K562 (cell line): Measurements from ENCODE around the gene CCDC87. TPM values are rescaled to one million over a fixed set of nuclear protein-coding genes. Genes with fewer than 3 reads are reported as not detected.

ENCODE experiments used
- FOXA1 ChIP-seq: fragments of 450-650 bp; IDR thresholded peaks from 2 replicates; pipeline ENCODE4 v1.6.1; 2016; ENCODE audit warnings: mild to moderate bottlenecking, borderline replicate concordance
- NR4A1 ChIP-seq, 2 experiments: fragments of 250-450 bp in 1 of 2; fragments of 450-650 bp in 1 of 2; sonication (Bioruptor Pico) in 1 of 2; IDR thresholded peaks; 2 replicates each; pipeline versions ENCODE4 v1.4.0 to v1.6.1; 2016 to 2020; ENCODE audit warnings: mild to moderate bottlenecking in 2 of 2, missing compliant biosample characterization in 1 of 2, missing genetic modification characterization in 1 of 2, moderate library complexity in 1 of 2
- POLR2B ChIP-seq: fragments of 450-650 bp; IDR thresholded peaks from 2 replicates; pipeline ENCODE4 v1.6.1; 2018; ENCODE audit warnings: low read depth; ENCODE audit not compliant: partially characterized antibody
- SREBF2 ChIP-seq: sonication (generic); formaldehyde crosslinking; IDR thresholded peaks from 2 replicates; pipeline ENCODE4 v1.4.0; 2020; ENCODE audit warnings: mild to moderate bottlenecking, missing genetic modification reagents
- U2AF1 ChIP-seq: fragments of 200-400 bp; formaldehyde crosslinking; optimal IDR thresholded peaks from 2 replicates; pipeline ENCODE3; 2017; ENCODE audit warnings: mild to moderate bottlenecking, low read depth, low read length, moderate library complexity
- ZFX ChIP-seq: sonication (generic); formaldehyde crosslinking; IDR thresholded peaks from 2 replicates; pipeline ENCODE4 v1.8.0; 2022; ENCODE audit warnings: mild to moderate bottlenecking, missing genetic modification reagents, moderate library complexity
- ZNF407 ChIP-seq: fragments of 450-650 bp; IDR thresholded peaks from 2 replicates; pipeline ENCODE4 v1.6.1; 2016; ENCODE audit warnings: low read depth
- ZNF766 ChIP-seq: fragments of 200-800 bp; sonication (Bioruptor generic); conservative IDR thresholded peaks from 2 replicates; pipeline ENCODE4 v1.6.1; 2016; ENCODE audit warnings: missing genetic modification characterization, missing compliant biosample characterization
- polyA plus RNA-seq, 8 experiments: library from polyadenylated mRNA; depleted of rRNA in 4 of 8; stranded (reverse) in 5 of 8; unstranded in 3 of 8; fragments of >200 nt; fragmentation: Nextera tagmentation in 2 of 8; fragmentation: Illumina TruSeq in 1 of 8; extraction: Ambion mirVana in 2 of 8; extraction: Trizol in 1 of 8; gene quantifications; 2 replicates each; pipeline versions ENCODE4 v1.2.1 to v1.2.3, GENCODE V29; 2011 to 2014; ENCODE audit warnings: inconsistent platforms in 1 of 8, missing spikeins in 1 of 8
- total RNA-seq, 7 experiments: library from RNA; depleted of rRNA in 6 of 7; stranded (reverse); fragments of >200 nt in 6 of 7; fragmentation: Illumina TruSeq in 2 of 7; extraction: Trizol in 2 of 7; gene quantifications; 2 replicates each; pipeline versions ENCODE4 v1.2.1 to v1.2.3, GENCODE V29; 2011 to 2021; ENCODE audit warnings: low replicate concordance in 1 of 7
- TF ChIP-seq, protein P1 (sequence below): fragments of 250-450 bp; sonication (Bioruptor Pico); IDR thresholded peaks from 2 replicates; pipeline ENCODE4 v1.8.0; 2021; ENCODE audit warnings: mild to moderate bottlenecking, moderate library complexity
- TF ChIP-seq, protein P2 (sequence below): fragments of 450-650 bp; IDR thresholded peaks from one replicate; pipeline ENCODE4 v1.6.1; 2018; ENCODE audit warnings: mild to moderate bottlenecking, moderate library complexity; ENCODE audit not compliant: partially characterized antibody
- TF ChIP-seq, protein P3 (sequence below), 2 experiments: fragments of 150-350 bp in 1 of 2; IDR thresholded peaks; 2 replicates each; pipeline ENCODE4 v1.6.1; 2012 to 2016; ENCODE audit warnings: low read depth in 2 of 2, low read length in 2 of 2, mild to moderate bottlenecking in 1 of 2, moderate library complexity in 1 of 2

The CCDC87 gene
- total and polyA plus RNA-seq, 9 of the 15 experiments (the other 6 are each of a cell fraction or from before 2014, with no cell fraction given) = 0.03 to 0.44 (median 0.15) TPM; not detected in 1

DNA sequence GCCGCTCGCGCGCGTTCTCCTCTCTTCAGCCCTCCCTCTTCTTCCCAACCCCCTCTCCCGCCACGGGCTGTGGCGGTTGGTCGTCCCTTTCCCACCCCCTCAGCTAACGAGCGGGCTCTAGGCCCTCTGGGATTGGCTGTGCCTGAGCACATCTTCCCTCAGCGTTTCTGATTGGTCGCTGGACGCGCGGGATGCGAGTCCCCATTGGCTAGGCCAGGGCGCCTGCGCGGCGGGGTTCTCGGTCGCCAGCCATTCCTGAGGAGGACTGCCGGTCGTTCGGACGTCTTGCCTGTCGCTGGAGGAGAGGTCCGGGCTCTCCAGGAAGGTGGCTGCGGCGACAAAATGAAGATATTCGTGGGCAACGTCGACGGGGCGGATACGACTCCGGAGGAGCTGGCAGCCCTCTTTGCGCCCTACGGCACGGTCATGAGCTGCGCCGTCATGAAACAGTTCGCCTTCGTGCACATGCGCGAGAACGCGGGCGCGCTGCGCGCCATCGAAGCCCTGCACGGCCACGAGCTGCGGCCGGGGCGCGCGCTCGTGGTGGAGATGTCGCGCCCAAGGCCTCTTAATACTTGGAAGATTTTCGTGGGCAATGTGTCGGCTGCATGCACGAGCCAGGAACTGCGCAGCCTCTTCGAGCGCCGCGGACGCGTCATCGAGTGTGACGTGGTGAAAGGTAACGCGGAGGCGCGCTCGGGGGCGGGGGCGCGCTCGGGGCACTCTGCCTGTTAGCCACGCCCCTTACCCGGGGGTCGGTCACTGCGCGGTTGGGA, 23.7 kb upstream of the CCDC87 start, which contains the start of gene RBM14 (continued):
- no peak for TF ChIP-seq U2AF1
- TF ChIP-seq ZNF766 (CRISPR knock-in tag) = peak; percentile 97
- peak; percentile 75 for TF ChIP-seq ZFX (CRISPR knock-in tag)
- TF ChIP-seq SREBF2 (CRISPR knock-in tag) = no peak
- no peak for TF ChIP-seq NR4A1 (CRISPR knock-in tag; IDR thresholded peaks at IDR 0.05)
- peak; percentile 82; the same call in 1 of the 2 replicates for TF ChIP-seq NR4A1 (tag; IDR thresholded peaks at IDR 0.05)
- TF ChIP-seq, protein P1, sequence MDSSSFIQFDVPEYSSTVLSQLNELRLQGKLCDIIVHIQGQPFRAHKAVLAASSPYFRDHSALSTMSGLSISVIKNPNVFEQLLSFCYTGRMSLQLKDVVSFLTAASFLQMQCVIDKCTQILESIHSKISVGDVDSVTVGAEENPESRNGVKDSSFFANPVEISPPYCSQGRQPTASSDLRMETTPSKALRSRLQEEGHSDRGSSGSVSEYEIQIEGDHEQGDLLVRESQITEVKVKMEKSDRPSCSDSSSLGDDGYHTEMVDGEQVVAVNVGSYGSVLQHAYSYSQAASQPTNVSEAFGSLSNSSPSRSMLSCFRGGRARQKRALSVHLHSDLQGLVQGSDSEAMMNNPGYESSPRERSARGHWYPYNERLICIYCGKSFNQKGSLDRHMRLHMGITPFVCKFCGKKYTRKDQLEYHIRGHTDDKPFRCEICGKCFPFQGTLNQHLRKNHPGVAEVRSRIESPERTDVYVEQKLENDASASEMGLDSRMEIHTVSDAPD (CRISPR knock-in tag) = no peak
- TF ChIP-seq ZNF407 = no peak
- TF ChIP-seq FOXA1 = no peak
- TF ChIP-seq POLR2B = peak; percentile 99
- TF ChIP-seq, protein P2, sequence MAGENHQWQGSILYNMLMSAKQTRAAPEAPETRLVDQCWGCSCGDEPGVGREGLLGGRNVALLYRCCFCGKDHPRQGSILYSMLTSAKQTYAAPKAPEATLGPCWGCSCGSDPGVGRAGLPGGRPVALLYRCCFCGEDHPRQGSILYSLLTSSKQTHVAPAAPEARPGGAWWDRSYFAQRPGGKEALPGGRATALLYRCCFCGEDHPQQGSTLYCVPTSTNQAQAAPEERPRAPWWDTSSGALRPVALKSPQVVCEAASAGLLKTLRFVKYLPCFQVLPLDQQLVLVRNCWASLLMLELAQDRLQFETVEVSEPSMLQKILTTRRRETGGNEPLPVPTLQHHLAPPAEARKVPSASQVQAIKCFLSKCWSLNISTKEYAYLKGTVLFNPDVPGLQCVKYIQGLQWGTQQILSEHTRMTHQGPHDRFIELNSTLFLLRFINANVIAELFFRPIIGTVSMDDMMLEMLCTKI = no peak
- TF ChIP-seq, protein P3, sequence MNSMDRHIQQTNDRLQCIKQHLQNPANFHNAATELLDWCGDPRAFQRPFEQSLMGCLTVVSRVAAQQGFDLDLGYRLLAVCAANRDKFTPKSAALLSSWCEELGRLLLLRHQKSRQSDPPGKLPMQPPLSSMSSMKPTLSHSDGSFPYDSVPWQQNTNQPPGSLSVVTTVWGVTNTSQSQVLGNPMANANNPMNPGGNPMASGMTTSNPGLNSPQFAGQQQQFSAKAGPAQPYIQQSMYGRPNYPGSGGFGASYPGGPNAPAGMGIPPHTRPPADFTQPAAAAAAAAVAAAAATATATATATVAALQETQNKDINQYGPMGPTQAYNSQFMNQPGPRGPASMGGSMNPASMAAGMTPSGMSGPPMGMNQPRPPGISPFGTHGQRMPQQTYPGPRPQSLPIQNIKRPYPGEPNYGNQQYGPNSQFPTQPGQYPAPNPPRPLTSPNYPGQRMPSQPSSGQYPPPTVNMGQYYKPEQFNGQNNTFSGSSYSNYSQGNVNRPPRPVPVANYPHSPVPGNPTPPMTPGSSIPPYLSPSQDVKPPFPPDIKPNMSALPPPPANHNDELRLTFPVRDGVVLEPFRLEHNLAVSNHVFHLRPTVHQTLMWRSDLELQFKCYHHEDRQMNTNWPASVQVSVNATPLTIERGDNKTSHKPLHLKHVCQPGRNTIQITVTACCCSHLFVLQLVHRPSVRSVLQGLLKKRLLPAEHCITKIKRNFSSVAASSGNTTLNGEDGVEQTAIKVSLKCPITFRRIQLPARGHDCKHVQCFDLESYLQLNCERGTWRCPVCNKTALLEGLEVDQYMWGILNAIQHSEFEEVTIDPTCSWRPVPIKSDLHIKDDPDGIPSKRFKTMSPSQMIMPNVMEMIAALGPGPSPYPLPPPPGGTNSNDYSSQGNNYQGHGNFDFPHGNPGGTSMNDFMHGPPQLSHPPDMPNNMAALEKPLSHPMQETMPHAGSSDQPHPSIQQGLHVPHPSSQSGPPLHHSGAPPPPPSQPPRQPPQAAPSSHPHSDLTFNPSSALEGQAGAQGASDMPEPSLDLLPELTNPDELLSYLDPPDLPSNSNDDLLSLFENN (IDR thresholded peaks at IDR 0.05; ENCODE audit: low read depth in 2 of 2, low read length in 2 of 2) = peak in 1 of 2 experiments; percentile 37; a peak in 2 of 4 replicates
